Measurements from ENCODE around the gene SYNM. TPM values are rescaled to one million over a fixed set of nuclear protein-coding genes. Genes with fewer than 3 reads are reported as not detected.

SYNM gene
- total and polyA plus RNA-seq, 2 experiments from 2014 or later = 9.7 to 13.8 TPM

GRCh38 chr15:99153026-99153535, 48.2 kb downstream of the SYNM start:
- peaks cover 7% of the 10 kb centered on the region for H3K4me1 ChIP-seq (ENCODE audit: insufficient read depth)
- WGBS (ENCODE audit: low lambda C conversion rate, missing lambda C conversion rate) = 77% methylated on average over 6 of the region's 6 CpGs
- H3K4me2 ChIP-seq = no peak overlapping the region
- H3K36me3 ChIP-seq (replicated peaks; ENCODE audit: insufficient read depth, low read depth) = no peaks in the 10 kb centered on the region
- H3K27me3 ChIP-seq = no peaks in the 10 kb centered on the region
- no peaks in the 10 kb centered on the region for H3K9me2 ChIP-seq (replicated peaks; ENCODE audit: insufficient read depth)
- no peak overlapping the region for H3K4me3 ChIP-seq
- no peak overlapping the region for H2AFZ ChIP-seq
- TF ChIP-seq EZH2 (IDR thresholded peaks at IDR 0.05; ENCODE audit: borderline replicate concordance) = no peak
- TF ChIP-seq EZH2phosphoT487 (IDR thresholded peaks at IDR 0.05; ENCODE audit: low read depth, severe bottlenecking, unreplicated experiment) = no peak
- TF ChIP-seq CTCF (IDR thresholded peaks at IDR 0.05; ENCODE audit: poor library complexity) = no peak
- H3K79me2 ChIP-seq = peaks cover 4% of the 10 kb centered on the region
- H4K20me1 ChIP-seq (ENCODE audit: insufficient read depth, poor library complexity, severe bottlenecking) = no peaks in the 10 kb centered on the region
- DNase-seq (ENCODE audit: low spot score) = no peak
- no peak overlapping the region for H3K27ac ChIP-seq
- H3K9me3 ChIP-seq (ENCODE audit: low read depth) = no peaks in the 10 kb centered on the region

DNA sequence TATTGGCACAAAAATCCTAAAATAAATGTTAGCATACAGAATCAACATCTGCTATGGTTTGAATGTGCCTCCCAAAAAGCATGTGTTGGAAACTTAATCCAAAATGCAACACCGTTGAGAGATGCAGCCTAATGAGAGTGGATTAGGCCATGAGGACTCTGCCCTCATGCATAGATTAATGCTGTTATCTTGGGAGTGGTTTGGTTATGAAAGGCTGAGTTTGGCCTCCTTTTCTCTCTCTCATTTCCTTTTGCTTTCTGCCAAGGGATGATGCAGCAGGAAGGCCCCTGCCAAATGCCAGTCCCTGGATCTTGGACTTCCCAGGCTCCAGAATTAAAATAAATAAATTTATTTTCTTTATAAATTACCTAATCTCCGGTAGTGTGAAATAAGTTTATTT, 49.4 kb downstream of the SYNM start:
- H3K9me3 ChIP-seq (ENCODE audit: low read depth) = no peaks in the 10 kb centered on the region
- no peak overlapping the region for H2AFZ ChIP-seq
- no peak for DNase-seq (ENCODE audit: low spot score)
- no peak overlapping the region for H3K4me3 ChIP-seq
- H3K27me3 ChIP-seq = no peaks in the 10 kb centered on the region
- no peaks in the 10 kb centered on the region for H3K36me3 ChIP-seq (replicated peaks; ENCODE audit: insufficient read depth, low read depth)
- peaks cover 7% of the 10 kb centered on the region for H3K4me1 ChIP-seq (ENCODE audit: insufficient read depth)
- H3K79me2 ChIP-seq = peaks cover 4% of the 10 kb centered on the region
- H4K20me1 ChIP-seq (ENCODE audit: insufficient read depth, poor library complexity, severe bottlenecking) = no peaks in the 10 kb centered on the region
- H3K9me2 ChIP-seq (replicated peaks; ENCODE audit: insufficient read depth) = no peaks in the 10 kb centered on the region
- no peak overlapping the region for H3K27ac ChIP-seq
- no peak for TF ChIP-seq EZH2phosphoT487 (IDR thresholded peaks at IDR 0.05; ENCODE audit: low read depth, severe bottlenecking, unreplicated experiment)
- no peak for TF ChIP-seq CTCF (IDR thresholded peaks at IDR 0.05; ENCODE audit: poor library complexity)
- no peak for TF ChIP-seq EZH2 (IDR thresholded peaks at IDR 0.05; ENCODE audit: borderline replicate concordance)
- WGBS (ENCODE audit: low lambda C conversion rate, missing lambda C conversion rate) = 49% methylated on average over 2 of the region's 2 CpGs
- no peak overlapping the region for H3K4me2 ChIP-seq

DNA sequence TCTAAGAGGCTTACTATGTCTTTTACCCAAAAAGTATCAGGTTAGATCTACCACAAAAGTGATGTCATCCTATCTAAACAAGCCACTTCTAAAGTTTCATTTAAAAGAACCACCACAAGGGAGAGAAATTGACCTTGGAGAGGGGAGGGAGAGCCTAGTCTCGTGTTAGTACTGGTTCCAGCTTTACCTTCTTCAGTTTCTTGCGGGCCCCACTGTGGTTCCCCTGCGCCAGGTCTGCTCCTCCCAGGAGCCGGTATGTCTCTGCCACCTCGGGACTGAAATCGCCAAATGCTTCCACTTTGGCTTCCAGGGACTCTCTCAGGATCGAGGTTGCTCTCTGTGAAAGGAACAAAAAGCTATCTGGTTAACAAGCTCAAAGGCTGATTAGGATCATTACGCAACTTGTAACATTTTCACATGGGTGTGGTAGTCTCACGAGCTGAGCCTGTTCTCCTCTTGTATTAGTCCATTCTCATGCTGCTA, 51.1 kb downstream of the SYNM start:
- TF ChIP-seq CTCF (IDR thresholded peaks at IDR 0.05; ENCODE audit: poor library complexity) (no peak), EZH2phosphoT487 (IDR thresholded peaks at IDR 0.05; ENCODE audit: low read depth, severe bottlenecking, unreplicated experiment) (no peak), EZH2 (IDR thresholded peaks at IDR 0.05; ENCODE audit: borderline replicate concordance) (no peak)
- no peaks in the 10 kb centered on the region for H4K20me1 ChIP-seq (ENCODE audit: insufficient read depth, poor library complexity, severe bottlenecking)
- no peaks in the 10 kb centered on the region for H3K27me3 ChIP-seq
- WGBS (ENCODE audit: low lambda C conversion rate, missing lambda C conversion rate) = 58% methylated on average over 9 of the region's 9 CpGs
- DNase-seq (ENCODE audit: low spot score) = peak; percentile 44
- peaks cover 4% of the 10 kb centered on the region for H3K79me2 ChIP-seq
- peaks cover 7% of the 10 kb centered on the region for H3K4me1 ChIP-seq (ENCODE audit: insufficient read depth)
- peak overlapping the region; percentile 18 for H2AFZ ChIP-seq
- H3K4me3 ChIP-seq = no peak overlapping the region
- no peaks in the 10 kb centered on the region for H3K36me3 ChIP-seq (replicated peaks; ENCODE audit: insufficient read depth, low read depth)
- peak overlapping the region; percentile 72 for H3K27ac ChIP-seq
- no peaks in the 10 kb centered on the region for H3K9me3 ChIP-seq (ENCODE audit: low read depth)
- H3K4me2 ChIP-seq = peak overlapping the region; percentile 60
- no peaks in the 10 kb centered on the region for H3K9me2 ChIP-seq (replicated peaks; ENCODE audit: insufficient read depth)

Measured in hepatocyte (in vitro differentiated cells).